Measurements from ENCODE around the gene MOK.

DNA sequence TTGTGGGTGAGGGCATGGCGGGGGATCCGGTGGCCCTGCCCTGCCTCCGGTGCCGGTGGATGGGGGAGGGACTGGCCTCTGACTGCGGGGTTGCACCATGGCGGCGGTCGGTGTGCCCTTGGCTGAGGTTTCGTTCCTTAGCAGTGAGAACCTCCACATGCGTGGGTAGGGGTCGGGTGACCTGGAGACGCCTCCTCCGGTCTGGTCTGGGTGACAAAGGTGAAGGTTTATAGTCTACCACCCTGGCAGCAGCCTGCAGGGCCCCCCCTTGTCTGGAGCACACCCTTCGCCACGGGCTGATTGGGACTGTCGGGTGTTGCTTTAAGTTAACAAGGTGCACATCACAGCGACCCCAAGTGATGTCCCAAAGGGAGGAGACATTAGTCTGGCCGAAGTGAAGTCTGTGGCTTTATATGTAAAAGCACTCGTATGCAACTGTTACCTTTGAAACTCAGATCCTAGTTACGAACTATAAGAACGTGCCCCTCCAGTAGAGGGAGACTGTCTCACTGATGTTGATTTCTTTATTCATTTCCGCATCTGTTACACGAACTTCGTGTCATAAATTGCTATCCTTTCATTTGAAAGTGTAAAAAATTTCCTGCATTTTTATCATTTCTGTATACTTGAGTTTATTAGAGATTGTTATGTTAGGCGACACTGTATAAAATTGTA, 90.8 kb downstream of the MOK start:
- TF ChIP-seq, protein P1, sequence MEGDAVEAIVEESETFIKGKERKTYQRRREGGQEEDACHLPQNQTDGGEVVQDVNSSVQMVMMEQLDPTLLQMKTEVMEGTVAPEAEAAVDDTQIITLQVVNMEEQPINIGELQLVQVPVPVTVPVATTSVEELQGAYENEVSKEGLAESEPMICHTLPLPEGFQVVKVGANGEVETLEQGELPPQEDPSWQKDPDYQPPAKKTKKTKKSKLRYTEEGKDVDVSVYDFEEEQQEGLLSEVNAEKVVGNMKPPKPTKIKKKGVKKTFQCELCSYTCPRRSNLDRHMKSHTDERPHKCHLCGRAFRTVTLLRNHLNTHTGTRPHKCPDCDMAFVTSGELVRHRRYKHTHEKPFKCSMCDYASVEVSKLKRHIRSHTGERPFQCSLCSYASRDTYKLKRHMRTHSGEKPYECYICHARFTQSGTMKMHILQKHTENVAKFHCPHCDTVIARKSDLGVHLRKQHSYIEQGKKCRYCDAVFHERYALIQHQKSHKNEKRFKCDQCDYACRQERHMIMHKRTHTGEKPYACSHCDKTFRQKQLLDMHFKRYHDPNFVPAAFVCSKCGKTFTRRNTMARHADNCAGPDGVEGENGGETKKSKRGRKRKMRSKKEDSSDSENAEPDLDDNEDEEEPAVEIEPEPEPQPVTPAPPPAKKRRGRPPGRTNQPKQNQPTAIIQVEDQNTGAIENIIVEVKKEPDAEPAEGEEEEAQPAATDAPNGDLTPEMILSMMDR (IDR thresholded peaks at IDR 0.05), result no peak
- TF ChIP-seq POLR2AphosphoS5 (IDR thresholded peaks at IDR 0.05) (no peak), POLR2A (IDR thresholded peaks at IDR 0.05) (no peak)

Data from breast epithelium (tissue), 3 donors.